Measurements from ENCODE around the gene TMEM253. TPM values are rescaled to one million over a fixed set of nuclear protein-coding genes. Genes with fewer than 3 reads are reported as not detected.

Gene TMEM253
- total RNA-seq, 1 experiment from 2014 or later: 0.59 TPM

DNA sequence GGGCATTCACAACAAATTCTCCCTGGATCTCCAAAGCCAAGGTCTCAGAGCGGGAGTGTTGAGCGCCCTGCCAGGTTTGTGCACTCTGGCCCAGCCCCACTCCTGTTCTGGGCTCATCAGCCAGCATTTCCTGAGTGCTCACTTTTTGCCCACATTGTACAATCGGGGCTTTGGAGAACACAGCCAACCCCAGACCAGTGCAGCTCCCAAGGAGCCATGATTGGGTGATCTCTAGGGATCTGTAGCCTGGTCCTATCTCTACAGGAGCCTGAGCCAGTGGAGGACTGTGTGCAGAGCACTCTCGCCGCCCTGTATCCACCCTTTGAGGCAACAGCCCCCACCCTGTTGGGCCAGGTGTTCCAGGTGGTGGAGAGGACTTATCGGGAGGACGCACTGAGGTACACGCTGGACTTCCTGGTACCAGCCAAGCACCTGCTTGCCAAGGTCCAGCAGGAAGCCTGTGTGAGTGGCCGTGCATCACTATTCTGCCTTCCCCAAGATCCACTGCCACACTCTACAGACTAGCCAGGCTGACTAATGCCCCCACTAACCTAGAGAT, 28.0 kb upstream of the TMEM253 start:
- ATAC-seq: no peak
- no TSS peak for BruUV-seq (replicated peaks)
- ChIA-PET POLR2A (no interaction called here), RAD21 (ENCODE audit: low non-redundant PET in 1 of 2, low total read pairs in 2 of 2, uncharacterized antibody in 2 of 2, unreplicated experiment in 2 of 2) (no interaction called here), CTCF (no interaction called here)
- no peak for DNase-seq (ENCODE audit: low read depth, low spot score)
- H3K79me2 ChIP-seq (ENCODE audit: insufficient read depth, low read length): no peaks in the 10 kb centered on the region
- peaks cover 7 to 28% of the 10 kb centered on the region in 2 experiments for H3K4me1 ChIP-seq (ENCODE audit: control insufficient read depth in 1 of 2, insufficient read depth in 2 of 2, low read length in 2 of 2)
- no peaks in the 10 kb centered on the region for H3K9me2 ChIP-seq (ENCODE audit: insufficient read depth)
- H3K9me3 ChIP-seq (ENCODE audit: control insufficient read depth in 1 of 2, insufficient read depth in 1 of 2, low read depth in 1 of 2, low read length in 2 of 2): no peaks in the 10 kb centered on the region
- H3K36me3 ChIP-seq (ENCODE audit: control insufficient read depth in 1 of 2, insufficient read depth in 2 of 2, low read length in 2 of 2): no peaks in the 10 kb centered on the region
- H2AFZ ChIP-seq (ENCODE audit: low read depth, low read length, poor library complexity, severe bottlenecking): no peak overlapping the region
- intact Hi-C loops (cut with micrococcal nuclease): no loop called here
- H3K27ac ChIP-seq (ENCODE audit: low read depth, low read length): no peak overlapping the region
- no peak overlapping the region for H3K4me2 ChIP-seq (ENCODE audit: low read length)
- no peak for TF ChIP-seq ELF1 (IDR thresholded peaks at IDR 0.05; ENCODE audit: borderline replicate concordance, low read depth)
- no peak for TF ChIP-seq EGR1 (IDR thresholded peaks at IDR 0.05; ENCODE audit: low read depth)
- TF ChIP-seq POLR2A (IDR thresholded peaks at IDR 0.05; ENCODE audit: borderline replicate concordance, extremely low read depth, insufficient read depth, insufficient read length): no peak
- TF ChIP-seq, protein P1, sequence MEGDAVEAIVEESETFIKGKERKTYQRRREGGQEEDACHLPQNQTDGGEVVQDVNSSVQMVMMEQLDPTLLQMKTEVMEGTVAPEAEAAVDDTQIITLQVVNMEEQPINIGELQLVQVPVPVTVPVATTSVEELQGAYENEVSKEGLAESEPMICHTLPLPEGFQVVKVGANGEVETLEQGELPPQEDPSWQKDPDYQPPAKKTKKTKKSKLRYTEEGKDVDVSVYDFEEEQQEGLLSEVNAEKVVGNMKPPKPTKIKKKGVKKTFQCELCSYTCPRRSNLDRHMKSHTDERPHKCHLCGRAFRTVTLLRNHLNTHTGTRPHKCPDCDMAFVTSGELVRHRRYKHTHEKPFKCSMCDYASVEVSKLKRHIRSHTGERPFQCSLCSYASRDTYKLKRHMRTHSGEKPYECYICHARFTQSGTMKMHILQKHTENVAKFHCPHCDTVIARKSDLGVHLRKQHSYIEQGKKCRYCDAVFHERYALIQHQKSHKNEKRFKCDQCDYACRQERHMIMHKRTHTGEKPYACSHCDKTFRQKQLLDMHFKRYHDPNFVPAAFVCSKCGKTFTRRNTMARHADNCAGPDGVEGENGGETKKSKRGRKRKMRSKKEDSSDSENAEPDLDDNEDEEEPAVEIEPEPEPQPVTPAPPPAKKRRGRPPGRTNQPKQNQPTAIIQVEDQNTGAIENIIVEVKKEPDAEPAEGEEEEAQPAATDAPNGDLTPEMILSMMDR (IDR thresholded peaks at IDR 0.05 in 2 of 3, conservative IDR thresholded peaks at IDR 0.05 in 1 of 3; ENCODE audit: borderline replicate concordance in 1 of 3, insufficient read depth in 1 of 3, low read depth in 2 of 3, low read length in 2 of 3): no peak
- TF ChIP-seq TCF7L2 (IDR thresholded peaks at IDR 0.05; ENCODE audit: borderline replicate concordance, extremely low read depth, insufficient read depth, insufficient read length): no peak
- no peak for TF ChIP-seq SRF (IDR thresholded peaks at IDR 0.05; ENCODE audit: low read depth)
- no peak for TF ChIP-seq EZH2 (IDR thresholded peaks at IDR 0.05)
- no peak for TF ChIP-seq FOSL1 (IDR thresholded peaks at IDR 0.05; ENCODE audit: low read depth)
- no peak for TF ChIP-seq CEBPB (IDR thresholded peaks at IDR 0.05; ENCODE audit: low read depth)
- no peak for TF ChIP-seq CBX3 (IDR thresholded peaks at IDR 0.05; ENCODE audit: low read depth)
- no peak for TF ChIP-seq YY1 (IDR thresholded peaks at IDR 0.05; ENCODE audit: extremely low read depth, insufficient replicate concordance, low read depth, low read length)
- TF ChIP-seq, protein P2, sequence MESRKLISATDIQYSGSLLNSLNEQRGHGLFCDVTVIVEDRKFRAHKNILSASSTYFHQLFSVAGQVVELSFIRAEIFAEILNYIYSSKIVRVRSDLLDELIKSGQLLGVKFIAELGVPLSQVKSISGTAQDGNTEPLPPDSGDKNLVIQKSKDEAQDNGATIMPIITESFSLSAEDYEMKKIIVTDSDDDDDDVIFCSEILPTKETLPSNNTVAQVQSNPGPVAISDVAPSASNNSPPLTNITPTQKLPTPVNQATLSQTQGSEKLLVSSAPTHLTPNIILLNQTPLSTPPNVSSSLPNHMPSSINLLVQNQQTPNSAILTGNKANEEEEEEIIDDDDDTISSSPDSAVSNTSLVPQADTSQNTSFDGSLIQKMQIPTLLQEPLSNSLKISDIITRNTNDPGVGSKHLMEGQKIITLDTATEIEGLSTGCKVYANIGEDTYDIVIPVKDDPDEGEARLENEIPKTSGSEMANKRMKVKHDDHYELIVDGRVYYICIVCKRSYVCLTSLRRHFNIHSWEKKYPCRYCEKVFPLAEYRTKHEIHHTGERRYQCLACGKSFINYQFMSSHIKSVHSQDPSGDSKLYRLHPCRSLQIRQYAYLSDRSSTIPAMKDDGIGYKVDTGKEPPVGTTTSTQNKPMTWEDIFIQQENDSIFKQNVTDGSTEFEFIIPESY (IDR thresholded peaks at IDR 0.05; ENCODE audit: extremely low read depth, insufficient replicate concordance, low read length): no peak
- TF ChIP-seq, protein P3, sequence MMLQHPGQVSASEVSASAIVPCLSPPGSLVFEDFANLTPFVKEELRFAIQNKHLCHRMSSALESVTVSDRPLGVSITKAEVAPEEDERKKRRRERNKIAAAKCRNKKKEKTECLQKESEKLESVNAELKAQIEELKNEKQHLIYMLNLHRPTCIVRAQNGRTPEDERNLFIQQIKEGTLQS (IDR thresholded peaks at IDR 0.05): no peak
- TF ChIP-seq, protein P4, sequence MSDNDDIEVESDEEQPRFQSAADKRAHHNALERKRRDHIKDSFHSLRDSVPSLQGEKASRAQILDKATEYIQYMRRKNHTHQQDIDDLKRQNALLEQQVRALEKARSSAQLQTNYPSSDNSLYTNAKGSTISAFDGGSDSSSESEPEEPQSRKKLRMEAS (IDR thresholded peaks at IDR 0.05): no peak
- TF ChIP-seq SP1 (IDR thresholded peaks at IDR 0.05; ENCODE audit: low read depth): no peak
- no peak for TF ChIP-seq JUND (IDR thresholded peaks at IDR 0.05)
- TF ChIP-seq EZH2phosphoT487 (IDR thresholded peaks at IDR 0.05; ENCODE audit: borderline replicate concordance): no peak
- TF ChIP-seq ZFX (IDR thresholded peaks at IDR 0.05): no peak
- TF ChIP-seq, protein P5, sequence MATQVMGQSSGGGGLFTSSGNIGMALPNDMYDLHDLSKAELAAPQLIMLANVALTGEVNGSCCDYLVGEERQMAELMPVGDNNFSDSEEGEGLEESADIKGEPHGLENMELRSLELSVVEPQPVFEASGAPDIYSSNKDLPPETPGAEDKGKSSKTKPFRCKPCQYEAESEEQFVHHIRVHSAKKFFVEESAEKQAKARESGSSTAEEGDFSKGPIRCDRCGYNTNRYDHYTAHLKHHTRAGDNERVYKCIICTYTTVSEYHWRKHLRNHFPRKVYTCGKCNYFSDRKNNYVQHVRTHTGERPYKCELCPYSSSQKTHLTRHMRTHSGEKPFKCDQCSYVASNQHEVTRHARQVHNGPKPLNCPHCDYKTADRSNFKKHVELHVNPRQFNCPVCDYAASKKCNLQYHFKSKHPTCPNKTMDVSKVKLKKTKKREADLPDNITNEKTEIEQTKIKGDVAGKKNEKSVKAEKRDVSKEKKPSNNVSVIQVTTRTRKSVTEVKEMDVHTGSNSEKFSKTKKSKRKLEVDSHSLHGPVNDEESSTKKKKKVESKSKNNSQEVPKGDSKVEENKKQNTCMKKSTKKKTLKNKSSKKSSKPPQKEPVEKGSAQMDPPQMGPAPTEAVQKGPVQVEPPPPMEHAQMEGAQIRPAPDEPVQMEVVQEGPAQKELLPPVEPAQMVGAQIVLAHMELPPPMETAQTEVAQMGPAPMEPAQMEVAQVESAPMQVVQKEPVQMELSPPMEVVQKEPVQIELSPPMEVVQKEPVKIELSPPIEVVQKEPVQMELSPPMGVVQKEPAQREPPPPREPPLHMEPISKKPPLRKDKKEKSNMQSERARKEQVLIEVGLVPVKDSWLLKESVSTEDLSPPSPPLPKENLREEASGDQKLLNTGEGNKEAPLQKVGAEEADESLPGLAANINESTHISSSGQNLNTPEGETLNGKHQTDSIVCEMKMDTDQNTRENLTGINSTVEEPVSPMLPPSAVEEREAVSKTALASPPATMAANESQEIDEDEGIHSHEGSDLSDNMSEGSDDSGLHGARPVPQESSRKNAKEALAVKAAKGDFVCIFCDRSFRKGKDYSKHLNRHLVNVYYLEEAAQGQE (IDR thresholded peaks at IDR 0.05; ENCODE audit: low read depth): no peak
- no peak overlapping the region for H3K9ac ChIP-seq (ENCODE audit: low read length)
- H3K27me3 ChIP-seq (ENCODE audit: insufficient read depth, low read length): 0 out of 2 replicates have a peak, but pooled peaks cover 4% of the 10 kb centered on the region
- no peaks in the 10 kb centered on the region for H4K20me1 ChIP-seq (ENCODE audit: insufficient read depth)
- H3K4me3 ChIP-seq (replicated peaks in 1 of 2; ENCODE audit: low read depth in 1 of 2, low read length in 2 of 2): no peak overlapping the region
